Measurements from ENCODE around the gene GALNT9.

GALNT9 gene

GRCh38 chr12:132340266-132341035, 11.1 kb upstream of the GALNT9 start:
- ATAC-seq: no peak
- TF ChIP-seq CSRNP3 (CRISPR knock-in tag; IDR thresholded peaks at IDR 0.05) (no peak), SNAI2 (CRISPR knock-in tag; IDR thresholded peaks at IDR 0.05) (no peak), TSHZ2 (CRISPR knock-in tag; IDR thresholded peaks at IDR 0.05) (no peak), CREB5 (CRISPR knock-in tag; IDR thresholded peaks at IDR 0.05; ENCODE audit: low read depth) (no peak), ARNTL (CRISPR knock-in tag; IDR thresholded peaks at IDR 0.05; ENCODE audit: borderline replicate concordance, low read depth) (no peak), ZNF70 (CRISPR knock-in tag; IDR thresholded peaks at IDR 0.05) (no peak), TCF4 (CRISPR knock-in tag; IDR thresholded peaks at IDR 0.05; ENCODE audit: borderline replicate concordance) (no peak), RARB (CRISPR knock-in tag; IDR thresholded peaks at IDR 0.05) (no peak), GLIS3 (CRISPR knock-in tag; IDR thresholded peaks at IDR 0.05) (no peak), BACH2 (CRISPR knock-in tag; IDR thresholded peaks at IDR 0.05; ENCODE audit: borderline replicate concordance) (no peak)

GRCh38 chr12:132339856-132340255, 10.5 kb upstream of the GALNT9 start:
- TF ChIP-seq SNAI2 (CRISPR knock-in tag; IDR thresholded peaks at IDR 0.05): no peak
- no peak for TF ChIP-seq GLIS3 (CRISPR knock-in tag; IDR thresholded peaks at IDR 0.05)
- no peak for TF ChIP-seq CSRNP3 (CRISPR knock-in tag; IDR thresholded peaks at IDR 0.05)
- TF ChIP-seq CSDC2 (CRISPR knock-in tag; IDR thresholded peaks at IDR 0.05): no peak
- no peak for TF ChIP-seq BACH2 (CRISPR knock-in tag; IDR thresholded peaks at IDR 0.05; ENCODE audit: borderline replicate concordance)
- no peak for TF ChIP-seq RARB (CRISPR knock-in tag; IDR thresholded peaks at IDR 0.05)
- TF ChIP-seq POU6F1 (CRISPR knock-in tag; IDR thresholded peaks at IDR 0.05; ENCODE audit: borderline replicate concordance, low read depth): no peak
- no peak for TF ChIP-seq TOX (CRISPR knock-in tag; IDR thresholded peaks at IDR 0.05; ENCODE audit: borderline replicate concordance)
- no peak for TF ChIP-seq ZNF8 (CRISPR knock-in tag; IDR thresholded peaks at IDR 0.05)
- TF ChIP-seq ZNF70 (CRISPR knock-in tag; IDR thresholded peaks at IDR 0.05): no peak
- TF ChIP-seq TCF4 (CRISPR knock-in tag; IDR thresholded peaks at IDR 0.05; ENCODE audit: borderline replicate concordance): no peak
- TF ChIP-seq TSHZ2 (CRISPR knock-in tag; IDR thresholded peaks at IDR 0.05): no peak
- no peak for TF ChIP-seq ZFP30 (CRISPR knock-in tag; IDR thresholded peaks at IDR 0.05)
- no peak for TF ChIP-seq ZNF565 (CRISPR knock-in tag; conservative IDR thresholded peaks at IDR 0.05; ENCODE audit: low read depth)
- no peak for TF ChIP-seq OSR1 (CRISPR knock-in tag; IDR thresholded peaks at IDR 0.05)
- TF ChIP-seq ESRRG (CRISPR knock-in tag; IDR thresholded peaks at IDR 0.05): no peak
- TF ChIP-seq PPARA (CRISPR knock-in tag; IDR thresholded peaks at IDR 0.05; ENCODE audit: borderline replicate concordance): no peak
- no peak for ATAC-seq
